Type B pancreatic cell (in vitro differentiated cells): ENCODE measurements around the gene DNAH7. TPM values are rescaled to one million over a fixed set of nuclear protein-coding genes. Genes with fewer than 3 reads are reported as not detected.

Source experiments
- DNase-seq: peaks from one replicate; pipeline ENCODE4 v3.0.0; 2021; ENCODE audit warnings: mixed read lengths; ENCODE audit not compliant: unreplicated experiment; ENCODE audit errors: extremely low spot score
- H3K27ac Mint-ChIP-seq: 2 replicates; pipeline ENCODE4 v1.8.0; 2021; ENCODE audit warnings: mild to moderate bottlenecking, mixed read lengths
- H3K27me3 Mint-ChIP-seq: 2 replicates; pipeline ENCODE4 v1.8.0; 2021; ENCODE audit warnings: mixed read lengths
- H3K36me3 Mint-ChIP-seq: 2 replicates; pipeline ENCODE4 v1.8.0; 2021; ENCODE audit warnings: mixed read lengths
- H3K4me1 Mint-ChIP-seq: one replicate; pipeline ENCODE4 v1.8.0; 2021; ENCODE audit warnings: mixed read lengths; ENCODE audit not compliant: unreplicated experiment
- H3K4me3 Mint-ChIP-seq: 2 replicates; pipeline ENCODE4 v1.8.0; 2021; ENCODE audit warnings: mild to moderate bottlenecking, mixed read lengths
- H3K9me3 Mint-ChIP-seq: 2 replicates; pipeline ENCODE4 v1.8.0; 2021; ENCODE audit warnings: mixed read lengths
- total RNA-seq: library from RNA; stranded (reverse); gene quantifications from 2 replicates; pipeline ENCODE4 v1.2.1, GENCODE V29; 2021; ENCODE audit warnings: low replicate concordance
- TF ChIP-seq, protein P1 (sequence below): fragments of 200-600 bp; sonication (generic); conservative IDR thresholded peaks from 2 replicates; pipeline ENCODE4 v1.5.0; 2021; ENCODE audit warnings: antibody characterized with exemption, mild to moderate bottlenecking

The DNAH7 gene
- total RNA-seq, 1 donor from 2014 or later: 7.5 TPM

DNA sequence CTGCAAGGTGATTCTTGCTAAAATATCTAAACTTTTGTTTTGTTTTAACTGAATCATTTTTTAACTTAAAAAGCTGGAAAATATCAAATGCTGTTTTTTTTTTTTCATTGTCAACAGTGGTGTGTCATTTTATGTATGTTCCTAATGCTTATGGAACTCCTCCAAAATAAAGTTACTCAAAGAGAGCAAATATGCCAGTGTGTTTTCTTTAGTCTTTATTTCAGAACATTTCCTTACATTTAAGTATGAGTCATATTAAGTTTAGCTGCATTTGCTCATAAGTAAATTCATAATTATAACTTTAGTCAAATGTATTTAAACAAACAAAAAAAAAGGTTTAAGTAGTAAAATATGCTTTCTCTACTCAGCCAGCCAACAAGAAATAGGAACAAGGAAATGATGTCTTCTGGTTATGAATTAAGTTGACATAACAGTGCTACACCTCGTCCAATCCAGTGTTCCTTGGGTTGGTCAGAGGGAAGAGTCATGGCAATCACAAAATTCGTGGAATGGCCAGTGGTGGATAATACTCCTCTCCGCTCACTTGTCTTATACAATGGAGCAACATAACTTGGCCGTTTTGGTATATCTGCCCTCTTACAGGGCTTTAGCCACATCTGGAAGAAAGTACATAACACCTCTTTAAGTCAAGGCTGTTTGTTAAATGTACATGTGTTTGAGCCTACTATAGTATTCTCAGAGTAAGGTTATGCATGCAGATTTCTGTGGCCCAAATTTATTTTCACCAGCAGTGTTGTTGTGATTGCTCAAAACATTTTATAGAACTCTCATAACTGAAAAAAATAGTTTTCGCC is 330.9 kb downstream of the DNAH7 start:
- no peak for DNase-seq
- H3K4me3 Mint-ChIP-seq: no peak overlapping the region
- peaks cover 5% of the 10 kb centered on the region for H3K9me3 Mint-ChIP-seq
- H3K27me3 Mint-ChIP-seq: no peaks in the 10 kb centered on the region
- TF ChIP-seq, protein P1, sequence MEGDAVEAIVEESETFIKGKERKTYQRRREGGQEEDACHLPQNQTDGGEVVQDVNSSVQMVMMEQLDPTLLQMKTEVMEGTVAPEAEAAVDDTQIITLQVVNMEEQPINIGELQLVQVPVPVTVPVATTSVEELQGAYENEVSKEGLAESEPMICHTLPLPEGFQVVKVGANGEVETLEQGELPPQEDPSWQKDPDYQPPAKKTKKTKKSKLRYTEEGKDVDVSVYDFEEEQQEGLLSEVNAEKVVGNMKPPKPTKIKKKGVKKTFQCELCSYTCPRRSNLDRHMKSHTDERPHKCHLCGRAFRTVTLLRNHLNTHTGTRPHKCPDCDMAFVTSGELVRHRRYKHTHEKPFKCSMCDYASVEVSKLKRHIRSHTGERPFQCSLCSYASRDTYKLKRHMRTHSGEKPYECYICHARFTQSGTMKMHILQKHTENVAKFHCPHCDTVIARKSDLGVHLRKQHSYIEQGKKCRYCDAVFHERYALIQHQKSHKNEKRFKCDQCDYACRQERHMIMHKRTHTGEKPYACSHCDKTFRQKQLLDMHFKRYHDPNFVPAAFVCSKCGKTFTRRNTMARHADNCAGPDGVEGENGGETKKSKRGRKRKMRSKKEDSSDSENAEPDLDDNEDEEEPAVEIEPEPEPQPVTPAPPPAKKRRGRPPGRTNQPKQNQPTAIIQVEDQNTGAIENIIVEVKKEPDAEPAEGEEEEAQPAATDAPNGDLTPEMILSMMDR: no peak
- no peaks in the 10 kb centered on the region for H3K4me1 Mint-ChIP-seq
- peaks cover 25% of the 10 kb centered on the region for H3K36me3 Mint-ChIP-seq
- H3K27ac Mint-ChIP-seq: no peak overlapping the region

DNA sequence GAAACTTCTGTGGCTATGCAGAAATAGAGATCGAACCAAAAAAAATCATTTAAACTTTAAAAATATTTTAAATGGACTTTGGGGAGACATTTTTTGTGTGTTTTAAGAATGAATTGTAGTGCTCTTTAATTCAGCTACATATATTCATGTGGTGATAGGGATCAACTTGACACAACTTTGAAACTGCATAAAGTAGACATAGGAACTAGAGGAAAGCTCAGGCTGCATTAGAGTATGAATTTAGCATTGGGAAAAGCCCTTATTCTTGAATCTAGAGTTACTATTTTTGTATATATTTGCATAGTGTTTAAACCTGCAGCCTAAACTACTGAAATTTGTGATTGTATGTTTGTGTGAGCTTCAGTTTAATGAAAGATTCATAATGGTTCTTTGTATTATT is 333.3 kb downstream of the DNAH7 start:
- Mint-ChIP-seq H3K27ac (no peak overlapping the region), H3K36me3 (peaks cover 38% of the 10 kb centered on the region), H3K4me3 (no peak overlapping the region), H3K27me3 (no peaks in the 10 kb centered on the region), H3K9me3 (peaks cover 8% of the 10 kb centered on the region), H3K4me1 (no peaks in the 10 kb centered on the region)
- DNase-seq: no peak
- TF ChIP-seq, protein P1: no peak

DNA sequence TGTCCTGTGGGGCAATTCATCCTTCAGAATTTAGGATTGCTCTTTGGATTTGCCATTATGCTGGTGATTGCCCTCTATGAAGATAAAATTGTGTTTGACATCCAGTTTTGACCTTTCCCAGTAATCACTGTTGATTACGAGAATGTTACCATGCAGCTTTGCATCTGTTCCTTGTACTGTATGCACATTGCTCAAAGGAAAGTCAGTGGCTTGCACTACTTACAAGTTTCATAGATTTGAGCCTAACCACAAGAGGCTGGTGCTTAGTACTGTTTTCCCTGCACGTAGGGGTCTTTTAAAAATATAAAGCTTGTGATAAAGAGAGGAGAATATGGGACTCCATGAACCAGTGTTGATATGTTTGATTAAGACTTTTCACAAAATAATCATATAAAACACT is 333.7 kb downstream of the DNAH7 start:
- Mint-ChIP-seq H3K27ac (no peak overlapping the region), H3K9me3 (peaks cover 9% of the 10 kb centered on the region), H3K4me3 (no peak overlapping the region), H3K27me3 (no peaks in the 10 kb centered on the region), H3K4me1 (no peaks in the 10 kb centered on the region), H3K36me3 (peaks cover 39% of the 10 kb centered on the region)
- no peak for DNase-seq
- TF ChIP-seq, protein P1: no peak

DNA sequence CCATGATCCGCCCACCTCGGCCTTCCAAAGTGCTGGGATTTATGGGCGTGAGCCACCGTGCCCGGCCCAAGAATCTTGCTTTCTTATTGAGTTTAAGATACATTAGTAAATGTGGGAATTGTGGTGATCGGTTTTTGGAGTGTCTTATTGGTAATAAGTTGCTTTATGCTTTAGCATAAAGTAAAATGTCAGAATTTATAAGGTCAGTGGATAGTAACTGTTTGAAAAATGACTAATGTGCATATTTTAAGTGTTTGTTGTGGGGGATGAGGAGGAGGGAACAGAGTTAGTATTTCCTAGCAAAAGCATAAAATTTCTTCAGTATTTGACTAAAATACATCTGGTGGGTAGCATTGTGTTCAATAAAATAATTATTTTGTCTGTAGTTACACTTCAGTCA is 334.2 kb downstream of the DNAH7 start:
- no peak for DNase-seq
- no peaks in the 10 kb centered on the region for H3K4me1 Mint-ChIP-seq
- peaks cover 9% of the 10 kb centered on the region for H3K9me3 Mint-ChIP-seq
- H3K36me3 Mint-ChIP-seq: peaks cover 40% of the 10 kb centered on the region
- no peak overlapping the region for H3K4me3 Mint-ChIP-seq
- TF ChIP-seq, protein P1: no peak
- no peaks in the 10 kb centered on the region for H3K27me3 Mint-ChIP-seq
- H3K27ac Mint-ChIP-seq: no peak overlapping the region

DNA sequence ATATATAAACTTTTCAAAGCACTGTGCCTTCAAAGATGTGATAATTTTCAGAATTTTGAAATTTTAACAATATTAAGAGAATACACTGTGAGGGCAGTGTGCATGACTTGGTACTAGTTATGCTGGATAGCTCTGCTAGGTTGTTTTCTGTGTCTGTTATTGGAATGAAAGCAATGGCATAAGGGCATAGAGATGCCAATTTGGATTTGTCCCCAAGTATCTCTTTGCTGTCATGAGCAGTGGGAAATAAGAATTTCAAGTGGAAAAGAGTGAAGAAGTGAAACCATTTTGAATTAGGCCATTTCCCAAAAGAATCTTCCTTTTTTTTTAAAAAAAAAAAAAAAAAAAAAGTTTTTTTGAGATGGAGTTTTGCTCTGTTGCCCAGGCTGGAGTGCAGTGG is 334.8 kb downstream of the DNAH7 start:
- Mint-ChIP-seq H3K27ac (no peak overlapping the region), H3K27me3 (no peaks in the 10 kb centered on the region), H3K9me3 (peaks cover 9% of the 10 kb centered on the region), H3K4me1 (no peaks in the 10 kb centered on the region), H3K36me3 (peaks cover 39% of the 10 kb centered on the region), H3K4me3 (no peak overlapping the region)
- no peak for DNase-seq
- TF ChIP-seq, protein P1: no peak
